H1 (cell line): Measurements from ENCODE around the gene PCED1B.

ENCODE experiments used
- JUND ChIP-seq: IDR thresholded peaks from 2 replicates; pipeline ENCODE4 v1.6.1; 2011; ENCODE audit warnings: mild to moderate bottlenecking, improper control_type of control experiment, low read length
- RXRA ChIP-seq: IDR thresholded peaks from 2 replicates; pipeline ENCODE4 v1.6.1; 2011; ENCODE audit warnings: low read depth, mild to moderate bottlenecking, low read length, moderate library complexity; ENCODE audit not compliant: insufficient read depth
- TBP ChIP-seq: IDR thresholded peaks from 2 replicates; pipeline ENCODE4 v1.6.1; 2011; ENCODE audit warnings: low read depth, low read length, improper control_type of control experiment
- TF ChIP-seq, protein P1 (sequence below): IDR thresholded peaks from 2 replicates; pipeline ENCODE4 v1.6.1; 2011; ENCODE audit warnings: low read length, improper control_type of control experiment
- TF ChIP-seq, protein P2 (sequence below), 3 experiments: IDR thresholded peaks; 1 replicate in 2 of 3; 2 replicates in 1 of 3; pipeline versions ENCODE4 v1.5.1 to v1.6.1; 2011; ENCODE audit warnings: low read length in 3 of 3, mild to moderate bottlenecking in 3 of 3, inconsistent platforms in 2 of 3, low read depth in 1 of 3, moderate library complexity in 1 of 3; ENCODE audit not compliant: insufficient read depth in 1 of 3; ENCODE audit errors: control extremely low read depth in 1 of 3

DNA sequence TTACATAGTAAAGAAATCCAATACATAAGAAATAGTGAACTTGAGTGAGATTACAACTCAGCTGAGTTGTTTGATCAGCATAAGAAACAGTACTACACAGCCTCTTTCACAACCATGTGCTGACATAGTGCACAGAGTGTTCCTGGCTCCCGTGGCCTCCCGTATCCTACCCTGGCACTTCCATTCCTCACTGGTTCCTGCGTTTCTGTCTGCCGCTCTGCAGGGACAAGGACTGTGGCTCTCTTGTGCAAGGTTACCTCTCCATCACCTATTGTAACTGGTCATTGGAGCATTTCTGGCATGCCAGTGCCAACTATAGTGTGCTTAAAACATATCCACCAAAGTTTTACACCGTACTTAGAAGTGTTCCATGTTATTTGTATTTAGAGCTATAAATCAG is 46.3 kb upstream of the PCED1B start:
- TF ChIP-seq RXRA = no peak
- TF ChIP-seq, protein P1, sequence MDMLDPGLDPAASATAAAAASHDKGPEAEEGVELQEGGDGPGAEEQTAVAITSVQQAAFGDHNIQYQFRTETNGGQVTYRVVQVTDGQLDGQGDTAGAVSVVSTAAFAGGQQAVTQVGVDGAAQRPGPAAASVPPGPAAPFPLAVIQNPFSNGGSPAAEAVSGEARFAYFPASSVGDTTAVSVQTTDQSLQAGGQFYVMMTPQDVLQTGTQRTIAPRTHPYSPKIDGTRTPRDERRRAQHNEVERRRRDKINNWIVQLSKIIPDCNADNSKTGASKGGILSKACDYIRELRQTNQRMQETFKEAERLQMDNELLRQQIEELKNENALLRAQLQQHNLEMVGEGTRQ = no peak
- no peak for TF ChIP-seq JUND
- TF ChIP-seq TBP = no peak
- TF ChIP-seq, protein P2, sequence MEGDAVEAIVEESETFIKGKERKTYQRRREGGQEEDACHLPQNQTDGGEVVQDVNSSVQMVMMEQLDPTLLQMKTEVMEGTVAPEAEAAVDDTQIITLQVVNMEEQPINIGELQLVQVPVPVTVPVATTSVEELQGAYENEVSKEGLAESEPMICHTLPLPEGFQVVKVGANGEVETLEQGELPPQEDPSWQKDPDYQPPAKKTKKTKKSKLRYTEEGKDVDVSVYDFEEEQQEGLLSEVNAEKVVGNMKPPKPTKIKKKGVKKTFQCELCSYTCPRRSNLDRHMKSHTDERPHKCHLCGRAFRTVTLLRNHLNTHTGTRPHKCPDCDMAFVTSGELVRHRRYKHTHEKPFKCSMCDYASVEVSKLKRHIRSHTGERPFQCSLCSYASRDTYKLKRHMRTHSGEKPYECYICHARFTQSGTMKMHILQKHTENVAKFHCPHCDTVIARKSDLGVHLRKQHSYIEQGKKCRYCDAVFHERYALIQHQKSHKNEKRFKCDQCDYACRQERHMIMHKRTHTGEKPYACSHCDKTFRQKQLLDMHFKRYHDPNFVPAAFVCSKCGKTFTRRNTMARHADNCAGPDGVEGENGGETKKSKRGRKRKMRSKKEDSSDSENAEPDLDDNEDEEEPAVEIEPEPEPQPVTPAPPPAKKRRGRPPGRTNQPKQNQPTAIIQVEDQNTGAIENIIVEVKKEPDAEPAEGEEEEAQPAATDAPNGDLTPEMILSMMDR (IDR thresholded peaks at IDR 0.05; ENCODE audit: control extremely low read depth in 1 of 3, insufficient read depth in 1 of 3, low read depth in 1 of 3, low read length in 3 of 3) = no peak
